Measurements from ENCODE around the gene ZMYND8.
"Not testable (repeated sequence)": the region's sequence is repeated elsewhere in the genome, so short reads cannot be mapped to it uniquely, and the experiment has no call there.

GRCh38 chr20:47393796-47394514 is 37.5 kb upstream of the ZMYND8 start:
- TF ChIP-seq POLR2A (IDR thresholded peaks at IDR 0.05; ENCODE audit: low read depth, low read length); POLR2AphosphoS5 (IDR thresholded peaks at IDR 0.05; ENCODE audit: low read depth, low read length); TAF1 (IDR thresholded peaks at IDR 0.05; ENCODE audit: low read depth, low read length); PAX5 (IDR thresholded peaks at IDR 0.05; ENCODE audit: insufficient read depth, low read length, severe bottlenecking); SPI1 (IDR thresholded peaks at IDR 0.05; ENCODE audit: low read depth, low read length); POU2F2 (IDR thresholded peaks at IDR 0.05; ENCODE audit: low read depth, low read length): not testable (repeated sequence)
